ACHN (cell line): ENCODE data around the gene ARID1B.

ENCODE experiments used
- DNase-seq: peaks from one replicate; pipeline ENCODE4 v3.0.0-alpha.2; 2015
- in situ Hi-C: cut with HindIII; loops from 2 replicates; pipeline ENCODE4 v1.10.0; 2017; ENCODE audit warnings: low sequenced_read_pairs, low pct_ligation_motif_present, low pct_unique_long_range_greater_than_20kb

Gene ARID1B

GRCh38 chr6:157078326-157078725 lies 301.1 kb downstream of the ARID1B start:
- DNase-seq, result no peak
- in situ Hi-C loops, result no loop called here

- in situ Hi-C loops, result no loop called here
- no peak for DNase-seq
Measured at GRCh38 chr6:157079277-157079676, 302.1 kb downstream of the ARID1B start.

GRCh38 chr6:157079771-157080170 lies 302.6 kb downstream of the ARID1B start:
- in situ Hi-C loops, result no loop called here
- DNase-seq, result no peak

GRCh38 chr6:157080986-157081391 lies 303.8 kb downstream of the ARID1B start:
- no peak for DNase-seq
- in situ Hi-C loops, result no loop called here

- DNase-seq, result no peak
- in situ Hi-C loops, result no loop called here
Measured at GRCh38 chr6:157083343-157083742, 306.2 kb downstream of the ARID1B start.

GRCh38 chr6:157086632-157087031 lies 309.5 kb downstream of the ARID1B start:
- in situ Hi-C loops, result no loop called here
- DNase-seq, result no peak

GRCh38 chr6:157087974-157088373 lies 310.8 kb downstream of the ARID1B start:
- DNase-seq, result no peak

GRCh38 chr6:157088841-157089240 lies 311.7 kb downstream of the ARID1B start:
- in situ Hi-C loops, result no loop called here
- no peak for DNase-seq

More at GRCh38 chr6:157087974-157088373, 310.8 kb downstream of the ARID1B start:
- in situ Hi-C loops, result no loop called here

- in situ Hi-C loops, result no loop called here
- no peak for DNase-seq
Measured at GRCh38 chr6:157089258-157089657, 312.1 kb downstream of the ARID1B start.

GRCh38 chr6:157089851-157090250 lies 312.7 kb downstream of the ARID1B start:
- DNase-seq, result no peak
- in situ Hi-C loops, result no loop called here

GRCh38 chr6:157090736-157091135 lies 313.6 kb downstream of the ARID1B start:
- no peak for DNase-seq
- in situ Hi-C loops, result no loop called here

GRCh38 chr6:157091243-157091642 lies 314.1 kb downstream of the ARID1B start:
- no peak for DNase-seq
- in situ Hi-C loops, result no loop called here

- no peak for DNase-seq
- in situ Hi-C loops, result no loop called here
Measured at GRCh38 chr6:157091856-157092460, 314.8 kb downstream of the ARID1B start.

GRCh38 chr6:157092736-157093135 lies 315.6 kb downstream of the ARID1B start:
- in situ Hi-C loops, result no loop called here
- no peak for DNase-seq

- DNase-seq, result no peak
- in situ Hi-C loops, result no loop called here
Measured at GRCh38 chr6:157093536-157093935, 316.4 kb downstream of the ARID1B start.

- no peak for DNase-seq
- in situ Hi-C loops, result no loop called here
Measured at GRCh38 chr6:157094038-157094437, 316.9 kb downstream of the ARID1B start.

- in situ Hi-C loops, result no loop called here
Measured at GRCh38 chr6:157095084-157095483, 317.9 kb downstream of the ARID1B start.

GRCh38 chr6:157095569-157095968 lies 318.4 kb downstream of the ARID1B start:
- no peak for DNase-seq
- in situ Hi-C loops, result no loop called here

More at GRCh38 chr6:157095084-157095483, 317.9 kb downstream of the ARID1B start:
- DNase-seq, result no peak

- DNase-seq, result no peak
- in situ Hi-C loops, result no loop called here
Measured at GRCh38 chr6:157096105-157096504, 318.9 kb downstream of the ARID1B start.

- in situ Hi-C loops, result no loop called here
Measured at GRCh38 chr6:157096522-157096921, 319.3 kb downstream of the ARID1B start.

More at GRCh38 chr6:157096522-157096921, 319.3 kb downstream of the ARID1B start:
- no peak for DNase-seq
